ENCODE measurements around the gene EFHC1. TPM values are rescaled to one million over a fixed set of nuclear protein-coding genes. Genes with fewer than 3 reads are reported as not detected.

EFHC1 gene
- total and polyA plus RNA-seq, 2 of the 13 experiments (the other 11 are each of a cell fraction or from before 2014, with no cell fraction given), result 23.4 to 29.5 TPM

GRCh38 chr6:52515219-52515960, 95.2 kb downstream of the EFHC1 start (continued):
- TF ChIP-seq CSRNP1 (CRISPR knock-in tag; IDR thresholded peaks at IDR 0.05), result no peak
- no peak for TF ChIP-seq ZNF20 (CRISPR knock-in tag; IDR thresholded peaks at IDR 0.05)
- TF ChIP-seq ELK4 (CRISPR knock-in tag; IDR thresholded peaks at IDR 0.05; ENCODE audit: borderline replicate concordance), result no peak
- no peak for TF ChIP-seq ZBTB21 (CRISPR knock-in tag; IDR thresholded peaks at IDR 0.05)
- TF ChIP-seq EEA1 (CRISPR knock-in tag; IDR thresholded peaks at IDR 0.05; ENCODE audit: borderline replicate concordance), result no peak
- 0 out of 2 replicates have a peak, but pooled peaks have one; percentile 10 for TF ChIP-seq CEBPG (CRISPR knock-in tag; IDR thresholded peaks at IDR 0.05)
- TF ChIP-seq ZNF335 (CRISPR knock-in tag; IDR thresholded peaks at IDR 0.05), result peak; percentile 50; the same call in 1 of the 2 replicates
- TF ChIP-seq ARHGAP35 (CRISPR knock-in tag; IDR thresholded peaks at IDR 0.05; ENCODE audit: borderline replicate concordance), result no peak

GRCh38 chr6:52516269-52516668, 96.1 kb downstream of the EFHC1 start:
- intact Hi-C loops (cut with micrococcal nuclease; ENCODE audit: unreplicated experiment) (loop anchor here (10.0 kb wide), 1 partner anchor 149 kb away; no protein-coding TSS in a partner anchor), in situ Hi-C loops (cut with HindIII; ENCODE audit: extremely low pct_ligation_motif_present, low pct_unique_long_range_greater_than_20kb) (loop anchor here (5.0 kb wide), 1 partner anchor 61 kb away; the partner anchor contains the start of gene TRAM2)
- no peak overlapping the region for H3K4me2 ChIP-seq (ENCODE audit: low read depth, low read length)
- no TSS peak for BruUV-seq (replicated peaks)
- CTCF ChIA-PET (ENCODE audit: low intra/inter-chr PET ratio, low total read pairs), result no interaction called here
- H3K9me3 ChIP-seq (ENCODE audit: low read length), result no peaks in the 10 kb centered on the region
- no peak overlapping the region for H3K4me3 ChIP-seq (replicated peaks in 1 of 3; ENCODE audit: insufficient read depth in 1 of 3, low read depth in 2 of 3, low read length in 3 of 3)
- ATAC-seq (no peak), FAIRE-seq (no peak), DNase-seq (ENCODE audit: low spot score) (no peak)
- H3K9ac ChIP-seq (ENCODE audit: insufficient read depth, low read depth, low read length), result no peak overlapping the region
- peaks cover 44 to 85% of the 10 kb centered on the region in 2 experiments for H3K36me3 ChIP-seq (replicated peaks in 1 of 2; ENCODE audit: control insufficient read depth in 1 of 2, insufficient read depth in 2 of 2, low read length in 2 of 2)
- peaks cover 37% of the 10 kb centered on the region for H3K79me2 ChIP-seq (ENCODE audit: insufficient read depth, low read length)
- H3K27ac ChIP-seq (ENCODE audit: extremely low read length, insufficient read depth, low read length), result no peak overlapping the region
- no peaks in the 10 kb centered on the region for H3K27me3 ChIP-seq (ENCODE audit: control insufficient read depth in 1 of 2, insufficient read depth in 2 of 2, low read length in 2 of 2)
- H4K20me1 ChIP-seq (ENCODE audit: insufficient read depth, low read length), result no peaks in the 10 kb centered on the region
- H3K4me1 ChIP-seq (ENCODE audit: insufficient read depth, low read length), result peaks cover 64% of the 10 kb centered on the region
- no peak overlapping the region for H2AFZ ChIP-seq (ENCODE audit: low read length)
- WGBS (ENCODE audit: low lambda C conversion rate), result 100% methylated on average over 1 of the region's 1 CpG
- POLR2A ChIA-PET, result interaction anchor here (0.7 to 4.3 kb wide), 2 partner anchors 28 to 190 kb away, joined by 3 to 22 read pairs; no protein-coding TSS in a partner anchor
- TF ChIP-seq MIER2 (CRISPR knock-in tag; IDR thresholded peaks at IDR 0.05) (no peak), MBD4 (IDR thresholded peaks at IDR 0.05; ENCODE audit: borderline replicate concordance, low read length) (no peak), MAFG (CRISPR knock-in tag; IDR thresholded peaks at IDR 0.05) (no peak), IRF9 (CRISPR knock-in tag; IDR thresholded peaks at IDR 0.05; ENCODE audit: borderline replicate concordance) (no peak), TBX3 (IDR thresholded peaks at IDR 0.05; ENCODE audit: borderline replicate concordance) (no peak), RFX3 (CRISPR knock-in tag; IDR thresholded peaks at IDR 0.05) (no peak)
